Measurements from ENCODE around the gene F10. TPM values are rescaled to one million over a fixed set of nuclear protein-coding genes. Genes with fewer than 3 reads are reported as not detected.

F10 gene
- total RNA-seq, 1 experiment from 2014 or later = not detected

GRCh38 chr13:113172419-113172926 is 49.9 kb downstream of the F10 start:
- Histone ChIP-seq H3K9me3 (ENCODE audit: insufficient read depth, low read depth) (no peaks in the 10 kb centered on the region), H3K27ac (no peak overlapping the region), H2AFZ (no peak overlapping the region), H3K4me3 (no peak overlapping the region), H4K20me1 (ENCODE audit: insufficient read depth) (no peaks in the 10 kb centered on the region), H3K9me2 (ENCODE audit: insufficient read depth) (no peaks in the 10 kb centered on the region), H3F3A (ENCODE audit: insufficient read depth, low read depth) (peaks cover 7% of the 10 kb centered on the region; the same call in 1 of the 2 replicates), H3K4me1 (replicated peaks; ENCODE audit: insufficient read depth) (no peaks in the 10 kb centered on the region), H3K36me3 (ENCODE audit: low read depth) (peaks cover 5% of the 10 kb centered on the region; the same call in 1 of the 2 replicates), H3K4me2 (no peak overlapping the region), H3K27me3 (ENCODE audit: insufficient read depth, low read depth) (no peaks in the 10 kb centered on the region), H3K79me2 (ENCODE audit: low read depth) (no peaks in the 10 kb centered on the region)
- TF ChIP-seq EZH2 (IDR thresholded peaks at IDR 0.05; ENCODE audit: low read depth) (no peak), CTCF (conservative IDR thresholded peaks at IDR 0.05) (no peak)
- intact Hi-C loops (cut with micrococcal nuclease; ENCODE audit: unreplicated experiment) = no loop called here
- no TSS peak for BruUV-seq (replicated peaks)
- no peak for DNase-seq
- ChIA-PET CTCF (no interaction called here), POLR2A (ENCODE audit: unreplicated experiment) (no interaction called here)

- H2AFZ ChIP-seq = no peak overlapping the region
- H3K9me3 ChIP-seq (ENCODE audit: insufficient read depth, low read depth) = no peaks in the 10 kb centered on the region
- no TSS peak for BruUV-seq (replicated peaks)
- H3F3A ChIP-seq (ENCODE audit: insufficient read depth, low read depth) = 0 out of 2 replicates have a peak, but pooled peaks cover 7% of the 10 kb centered on the region
- H3K36me3 ChIP-seq (ENCODE audit: low read depth) = peaks cover 30% of the 10 kb centered on the region
- no peak overlapping the region for H3K4me3 ChIP-seq
- H3K27me3 ChIP-seq (ENCODE audit: insufficient read depth, low read depth) = no peaks in the 10 kb centered on the region
- H3K9me2 ChIP-seq (ENCODE audit: insufficient read depth) = no peaks in the 10 kb centered on the region
- H3K79me2 ChIP-seq (ENCODE audit: low read depth) = no peaks in the 10 kb centered on the region
- ChIA-PET POLR2A (ENCODE audit: unreplicated experiment) (no interaction called here), CTCF (no interaction called here)
- no peak overlapping the region for H3K27ac ChIP-seq
- H4K20me1 ChIP-seq (ENCODE audit: insufficient read depth) = 0 out of 2 replicates have a peak, but pooled peaks cover 4% of the 10 kb centered on the region
- TF ChIP-seq EZH2 (IDR thresholded peaks at IDR 0.05; ENCODE audit: low read depth) = no peak
- no peak for TF ChIP-seq CTCF (conservative IDR thresholded peaks at IDR 0.05)
- intact Hi-C loops (cut with micrococcal nuclease; ENCODE audit: unreplicated experiment) = no loop called here
- H3K4me1 ChIP-seq (replicated peaks; ENCODE audit: insufficient read depth) = no peaks in the 10 kb centered on the region
- DNase-seq = no peak
- H3K4me2 ChIP-seq = no peak overlapping the region
Measured at GRCh38 chr13:113176280-113176679, 53.7 kb downstream of the F10 start.

- H3K4me1 ChIP-seq (replicated peaks; ENCODE audit: insufficient read depth) = no peaks in the 10 kb centered on the region
- TF ChIP-seq EZH2 (IDR thresholded peaks at IDR 0.05; ENCODE audit: low read depth) (no peak), CTCF (conservative IDR thresholded peaks at IDR 0.05) (no peak)
- H3K4me3 ChIP-seq = no peak overlapping the region
- H3K79me2 ChIP-seq (ENCODE audit: low read depth) = no peaks in the 10 kb centered on the region
- H3K9me3 ChIP-seq (ENCODE audit: insufficient read depth, low read depth) = no peaks in the 10 kb centered on the region
- H3K4me2 ChIP-seq = no peak overlapping the region
- 0 out of 2 replicates have a peak, but pooled peaks cover 7% of the 10 kb centered on the region for H3F3A ChIP-seq (ENCODE audit: insufficient read depth, low read depth)
- H2AFZ ChIP-seq = no peak overlapping the region
- POLR2A ChIA-PET (ENCODE audit: unreplicated experiment) = no interaction called here
- no peak for DNase-seq
- 0 out of 2 replicates have a peak, but pooled peaks cover 4% of the 10 kb centered on the region for H4K20me1 ChIP-seq (ENCODE audit: insufficient read depth)
- H3K9me2 ChIP-seq (ENCODE audit: insufficient read depth) = no peaks in the 10 kb centered on the region
- H3K27ac ChIP-seq = no peak overlapping the region
- BruUV-seq (replicated peaks) = no TSS peak
- intact Hi-C loops (cut with micrococcal nuclease; ENCODE audit: unreplicated experiment) = no loop called here
- no peaks in the 10 kb centered on the region for H3K27me3 ChIP-seq (ENCODE audit: insufficient read depth, low read depth)
- CTCF ChIA-PET = no interaction called here
- H3K36me3 ChIP-seq (ENCODE audit: low read depth) = peaks cover 35% of the 10 kb centered on the region
Measured at GRCh38 chr13:113176822-113177221, 54.2 kb downstream of the F10 start.

Data from PC-9 (cell line).